Endothelial cell of umbilical vein (primary cell): Measurements from ENCODE around the gene CFL1. TPM values are rescaled to one million over a fixed set of nuclear protein-coding genes. Genes with fewer than 3 reads are reported as not detected.
"Not testable (repeated sequence)": the region's sequence is repeated elsewhere in the genome, so short reads cannot be mapped to it uniquely, and the experiment has no call there.

Source experiments
- BruUV-seq: library from RNA; stranded (reverse); fragments of 400-500 nt; replicated peaks from 2 replicates; lab custom pipeline; 2021; lab: Mats Ljungman, UMichigan
- CTCF ChIA-PET: fragments of 300-600, 350-600 bp; sonication (Branson Sonifier 250); formaldehyde crosslinking; loops from one replicate; lab custom pipeline; 2021; ENCODE audit warnings: antibody characterized with exemption, inconsistent platforms; lab: Charles Lee
- POLR2A ChIA-PET: fragments of 300-600, 350-600 bp; sonication (Branson Sonifier 250); formaldehyde crosslinking; loops from one replicate; lab custom pipeline; 2021; ENCODE audit warnings: antibody characterized with exemption, inconsistent platforms; lab: Charles Lee
- DNase-seq: peaks from one replicate; pipeline ENCODE4 v3.0.0-alpha.2; 2011; ENCODE audit warnings: low read depth, low spot score
- FAIRE-seq: peaks from 2 replicates; lab custom pipeline; 2011; peaks lifted over from hg19 to GRCh38; lab: Jason Lieb, UNC
- H2AFZ ChIP-seq: 2 replicates; pipeline ENCODE4 v1.6.0; 2012; ENCODE audit warnings: low read depth, low read length, control low read depth, inconsistent platforms
- H3K27ac ChIP-seq: 2 replicates; pipeline ENCODE4 v1.5.1; 2011; ENCODE audit warnings: low read depth, mild to moderate bottlenecking, control low read depth, low read length, moderate library complexity; ENCODE audit not compliant: insufficient read depth
- H3K27me3 ChIP-seq, 2 experiments: 2 replicates each; pipeline versions ENCODE4 v1.6.0 to v1.6.1; 2011; ENCODE audit warnings: low read length in 2 of 2, mixed read lengths in 1 of 2; ENCODE audit not compliant: control insufficient read depth in 2 of 2, insufficient read depth in 2 of 2
- H3K36me3 ChIP-seq, 2 experiments: 2 replicates in 1 of 2; 3 replicates in 1 of 2; pipeline ENCODE4 v1.5.1; 2011; ENCODE audit warnings: low read length in 2 of 2, mild to moderate bottlenecking in 1 of 2, moderate library complexity in 1 of 2; ENCODE audit not compliant: control insufficient read depth in 2 of 2, insufficient read depth in 2 of 2; ENCODE audit errors: extremely low read depth in 1 of 2
- H3K4me1 ChIP-seq: 3 replicates; pipeline ENCODE4 v1.5.1; 2011; ENCODE audit warnings: mild to moderate bottlenecking, low read length; ENCODE audit not compliant: control insufficient read depth, insufficient read depth; ENCODE audit errors: extremely low read depth
- H3K4me2 ChIP-seq: 2 replicates; pipeline ENCODE4 v1.6.1; 2011; ENCODE audit warnings: low read length, control low read depth, mixed read lengths; ENCODE audit not compliant: insufficient read depth
- H3K4me3 ChIP-seq, 3 experiments: fragments of 200-600 bp in 1 of 3; sonication (generic), shearing (Covaris generic) in 1 of 3; replicated peaks in 1 of 3; 2 replicates each; pipeline ENCODE4 v1.5.1; 2011 to 2016; ENCODE audit warnings: control low read depth in 3 of 3, low read length in 3 of 3, mild to moderate bottlenecking in 2 of 3, inconsistent platforms in 1 of 3, low read depth in 1 of 3, moderate library complexity in 1 of 3; ENCODE audit not compliant: insufficient read depth in 1 of 3
- H3K79me2 ChIP-seq: 2 replicates; pipeline ENCODE4 v1.6.0; 2012; ENCODE audit warnings: low read length, inconsistent platforms; ENCODE audit not compliant: control insufficient read depth, insufficient read depth
- H3K9ac ChIP-seq: replicated peaks from 2 replicates; pipeline ENCODE3; 2011; ENCODE audit warnings: low read length, control low read depth; ENCODE audit not compliant: insufficient read depth; ENCODE audit errors: extremely low read depth
- H3K9me1 ChIP-seq: replicated peaks from 3 replicates; pipeline ENCODE4 v1.6.0; 2011; ENCODE audit warnings: mild to moderate bottlenecking, low read length; ENCODE audit not compliant: control insufficient read depth, insufficient read depth; ENCODE audit errors: extremely low read depth
- H3K9me3 ChIP-seq: replicated peaks from 2 replicates; pipeline ENCODE4 v1.5.1; 2012; ENCODE audit warnings: low read length, inconsistent platforms; ENCODE audit not compliant: control insufficient read depth, insufficient read depth
- H4K20me1 ChIP-seq: replicated peaks from 2 replicates; pipeline ENCODE3; 2011; ENCODE audit warnings: mild to moderate bottlenecking, low read length; ENCODE audit not compliant: control insufficient read depth, insufficient read depth; ENCODE audit errors: extremely low read depth
- EZH2 ChIP-seq: IDR thresholded peaks from 2 replicates; pipeline ENCODE4 v1.6.1; 2012; ENCODE audit warnings: borderline replicate concordance, low read depth, mild to moderate bottlenecking, moderate library complexity, low read length, inconsistent platforms; ENCODE audit not compliant: severe bottlenecking
- POLR2A ChIP-seq: IDR thresholded peaks from 2 replicates; pipeline ENCODE4 v1.6.1; 2012; ENCODE audit warnings: low read depth, mild to moderate bottlenecking, control low read depth, low read length
- POLR2AphosphoS5 ChIP-seq: IDR thresholded peaks from 2 replicates; pipeline ENCODE4 v1.6.1; 2012; ENCODE audit warnings: low read depth, mild to moderate bottlenecking, control low read depth, low read length, moderate library complexity; ENCODE audit not compliant: insufficient read depth
- dilution Hi-C: fragments of 300-500 bp; cut with MboI; formaldehyde crosslinking; loops from one replicate; pipeline ENCODE4 v1.15.0; 2019; ENCODE audit warnings: low sequenced_read_pairs; ENCODE audit not compliant: extremely low pct_ligation_motif_present
- intact Hi-C: fragments of 100-400 bp; cut with micrococcal nuclease; formaldehyde crosslinking; loops from one replicate; pipeline ENCODE4 v1.10.0; 2022
- polyA plus RNA-seq, 4 experiments: library from polyadenylated mRNA; depleted of rRNA in 3 of 4; stranded (reverse) in 3 of 4; unstranded in 1 of 4; fragments of >200 nt; gene quantifications; 2 replicates each; pipeline versions ENCODE4 v1.2.1 to v1.2.3, GENCODE V29; 2011 to 2012; ENCODE audit warnings: missing spikeins in 1 of 4
- total RNA-seq: library from RNA; stranded (reverse); gene quantifications from 2 replicates; pipeline ENCODE4 v1.2.3, GENCODE V29; 2021
- TF ChIP-seq, protein P1 (sequence below), 2 donors: IDR thresholded peaks; 1 replicate in 1 of 2; 2 replicates in 1 of 2; pipeline ENCODE4 v1.5.1; 2011; ENCODE audit warnings: low read length in 2 of 2, mild to moderate bottlenecking in 2 of 2, moderate library complexity in 2 of 2, control low read depth in 1 of 2, inconsistent platforms in 1 of 2, low read depth in 1 of 2; ENCODE audit not compliant: insufficient read depth in 1 of 2; ENCODE audit errors: extremely low read depth in 1 of 2

Gene CFL1
- total and polyA plus RNA-seq, 2 donors (not counting 3 experiments of a cell fraction or from before 2014, with no cell fraction given) = 1,844 to 2,403 TPM

DNA sequence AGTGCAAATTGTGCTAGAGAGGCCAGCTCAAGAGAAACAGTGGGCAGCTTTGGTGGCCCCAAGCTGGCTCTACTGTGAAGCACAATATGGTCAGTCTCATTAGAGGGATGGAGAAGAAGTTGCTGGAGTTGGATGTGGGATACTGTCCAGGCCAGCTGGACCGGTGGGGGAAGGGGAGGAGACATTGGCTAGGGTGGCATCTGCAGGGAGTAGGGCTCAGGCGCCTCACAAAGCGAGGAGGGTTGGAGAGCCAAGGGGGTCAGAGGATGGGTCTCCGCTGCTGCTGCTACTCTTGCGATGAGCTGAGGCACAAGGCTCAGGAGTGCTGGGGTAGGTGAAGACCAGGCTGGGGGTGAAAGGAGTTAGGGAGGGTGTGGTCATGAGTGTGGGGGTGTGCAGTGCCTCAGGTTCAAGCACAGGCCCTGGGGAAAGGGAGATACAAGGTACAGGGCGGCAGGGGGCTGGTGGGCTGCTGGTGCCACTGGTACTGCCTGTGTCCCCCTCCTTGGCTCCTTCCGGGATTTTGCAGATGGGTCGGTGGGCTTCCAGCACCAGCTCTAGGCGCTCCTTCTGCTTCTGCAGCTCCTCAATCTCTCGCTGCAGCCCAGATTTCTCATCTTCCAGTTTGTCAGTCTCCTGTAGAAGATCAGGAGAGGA is 34.8 kb upstream of the CFL1 start:
- BruUV-seq = no TSS peak
- ChIA-PET POLR2A (interaction anchor here (0.7 to 6.7 kb wide), 9 partner anchors 8 to 180 kb away, joined by 3 to 67 read pairs (median 8); partner anchors contain the start of genes CFL1, FOSL1, MUS81 and RNASEH2C), CTCF (interaction anchor here (1.5 to 6.7 kb wide), 9 partner anchors 7 to 113 kb away, joined by 3 to 75 read pairs (median 21); partner anchors contain the start of genes AP5B1, C11orf68, CFL1 and FOSL1)
- dilution Hi-C loops (no loop called here), intact Hi-C loops (no loop called here)
- no peak overlapping the region for H2AFZ ChIP-seq
- H3K79me2 ChIP-seq = peaks cover 68% of the 10 kb centered on the region
- no peaks in the 10 kb centered on the region for H3K9me1 ChIP-seq
- DNase-seq (no peak), FAIRE-seq (no peak)
- TF ChIP-seq POLR2A (peak; percentile 49), EZH2 (no peak), POLR2AphosphoS5 (peak; percentile 41)
- H3K27ac ChIP-seq = peak overlapping the region; percentile 99
- H3K4me1 ChIP-seq = peaks cover 71% of the 10 kb centered on the region
- peak overlapping the region in 2 of 3 experiments; percentile 78 to 92 for H3K4me3 ChIP-seq
- peaks cover 5 to 8% of the 10 kb centered on the region in 2 experiments for H3K36me3 ChIP-seq
- peak overlapping the region; percentile 88 for H3K4me2 ChIP-seq
- H4K20me1 ChIP-seq = no peaks in the 10 kb centered on the region
- H3K9me3 ChIP-seq = no peaks in the 10 kb centered on the region
- peak overlapping the region; percentile 98 for H3K9ac ChIP-seq
- H3K27me3 ChIP-seq = no peaks in the 10 kb centered on the region

DNA sequence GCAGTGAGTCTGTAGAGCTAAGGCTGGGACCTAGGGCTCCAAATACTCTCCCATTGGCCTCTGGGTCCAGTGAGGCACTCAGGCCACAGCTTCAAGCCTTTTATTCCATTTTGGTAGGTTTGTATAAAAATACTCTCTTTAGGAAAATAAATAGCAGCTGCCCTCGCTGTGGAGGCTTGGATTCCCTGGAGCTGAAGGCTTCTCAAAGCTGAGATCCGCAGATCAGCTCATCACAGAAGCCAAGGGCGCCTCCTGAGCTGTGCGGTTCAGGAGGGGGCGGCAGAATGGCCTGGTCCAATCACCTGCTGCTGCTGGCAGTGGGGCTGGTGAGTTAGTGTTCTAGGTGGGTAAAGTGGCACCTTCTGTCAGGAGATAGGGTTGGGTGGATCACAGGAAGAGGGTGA is 34.2 kb upstream of the CFL1 start:
- Histone ChIP-seq H3K27ac (peak overlapping the region; percentile 99), H3K4me1 (peaks cover 72% of the 10 kb centered on the region), H3K9ac (peak overlapping the region; percentile 98), H3K4me3 (peak overlapping the region; percentile 10 to 92 (median 78)), H3K4me2 (peak overlapping the region; percentile 88), H3K79me2 (peaks cover 67% of the 10 kb centered on the region)
- H3K36me3 ChIP-seq, DNase-seq, H3K9me3 ChIP-seq, intact Hi-C loops, BruUV-seq, H4K20me1 ChIP-seq, H3K9me1 ChIP-seq, H2AFZ ChIP-seq, H3K27me3 ChIP-seq, FAIRE-seq, dilution Hi-C loops: not testable (repeated sequence)
- TF ChIP-seq, protein P1, sequence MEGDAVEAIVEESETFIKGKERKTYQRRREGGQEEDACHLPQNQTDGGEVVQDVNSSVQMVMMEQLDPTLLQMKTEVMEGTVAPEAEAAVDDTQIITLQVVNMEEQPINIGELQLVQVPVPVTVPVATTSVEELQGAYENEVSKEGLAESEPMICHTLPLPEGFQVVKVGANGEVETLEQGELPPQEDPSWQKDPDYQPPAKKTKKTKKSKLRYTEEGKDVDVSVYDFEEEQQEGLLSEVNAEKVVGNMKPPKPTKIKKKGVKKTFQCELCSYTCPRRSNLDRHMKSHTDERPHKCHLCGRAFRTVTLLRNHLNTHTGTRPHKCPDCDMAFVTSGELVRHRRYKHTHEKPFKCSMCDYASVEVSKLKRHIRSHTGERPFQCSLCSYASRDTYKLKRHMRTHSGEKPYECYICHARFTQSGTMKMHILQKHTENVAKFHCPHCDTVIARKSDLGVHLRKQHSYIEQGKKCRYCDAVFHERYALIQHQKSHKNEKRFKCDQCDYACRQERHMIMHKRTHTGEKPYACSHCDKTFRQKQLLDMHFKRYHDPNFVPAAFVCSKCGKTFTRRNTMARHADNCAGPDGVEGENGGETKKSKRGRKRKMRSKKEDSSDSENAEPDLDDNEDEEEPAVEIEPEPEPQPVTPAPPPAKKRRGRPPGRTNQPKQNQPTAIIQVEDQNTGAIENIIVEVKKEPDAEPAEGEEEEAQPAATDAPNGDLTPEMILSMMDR (IDR thresholded peaks at IDR 0.05; ENCODE audit: extremely low read depth in 1 of 2, insufficient read depth in 1 of 2, low read depth in 1 of 2, low read length in 2 of 2) = peak in 1 of 2 donors; percentile 1
- POLR2A ChIA-PET = interaction anchor here (1.3 to 6.7 kb wide), 5 partner anchors 8 to 172 kb away, joined by 3 to 67 read pairs (median 28); partner anchors contain the start of genes CFL1, FOSL1, MUS81 and RNASEH2C
- CTCF ChIA-PET = interaction anchor here (0.8 to 6.7 kb wide), 10 partner anchors 7 to 123 kb away, joined by 3 to 75 read pairs (median 22); partner anchors contain the start of genes AP5B1, C11orf68, CFL1 and FOSL1
